NCI-H510A treated with DMSO at 0.1 percent for 48 hours (cell line): ENCODE measurements around the gene MRPL10.

ENCODE experiments used
- DNase-seq: peaks from one replicate; lab custom pipeline; 2025; lab: John Stamatoyannopoulos, UW

MRPL10 gene

GRCh38 chr17:47812146-47812920 is 19.0 kb downstream of the MRPL10 start:
- no peak for DNase-seq

- no peak for DNase-seq
These were observed 19.6 kb downstream of the MRPL10 start for GRCh38 chr17:47811709-47812108.

DNA sequence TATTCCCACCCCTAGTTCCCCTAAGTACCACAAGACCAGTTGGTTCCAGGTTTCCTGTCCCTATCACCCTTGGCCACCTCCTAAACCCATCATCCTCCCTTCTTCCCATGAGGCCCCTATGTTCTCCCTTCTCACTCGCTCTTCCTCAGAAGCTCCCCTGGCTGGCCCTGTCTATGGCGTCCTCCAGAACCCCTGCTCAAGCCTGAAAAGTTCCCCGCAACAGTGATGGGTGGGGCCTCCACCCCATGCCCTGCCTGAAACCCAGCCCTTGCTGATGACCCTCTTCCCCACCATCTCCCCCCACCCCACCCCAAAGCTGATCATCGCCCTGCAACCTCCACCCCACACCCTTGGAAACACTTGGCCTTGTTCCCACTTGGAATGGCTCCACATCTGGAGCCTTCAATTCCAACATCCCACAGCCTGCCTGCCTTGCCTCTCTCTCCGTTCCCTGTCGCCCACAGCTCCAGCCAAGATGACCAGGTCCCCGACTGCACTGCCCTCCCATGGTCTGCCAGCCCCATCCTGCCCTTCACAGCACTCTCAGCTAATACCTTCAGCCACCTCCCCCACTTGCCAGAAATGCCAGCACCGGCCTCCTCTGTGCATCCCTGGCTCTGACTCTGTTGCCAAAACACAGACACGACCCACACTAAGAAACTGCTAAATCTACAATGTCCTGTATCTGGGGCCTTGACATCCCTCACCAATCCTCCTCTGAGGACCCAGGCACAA is 20.3 kb downstream of the MRPL10 start:
- DNase-seq = no peak

GRCh38 chr17:47810200-47810821 is 21.0 kb downstream of the MRPL10 start:
- no peak for DNase-seq

DNA sequence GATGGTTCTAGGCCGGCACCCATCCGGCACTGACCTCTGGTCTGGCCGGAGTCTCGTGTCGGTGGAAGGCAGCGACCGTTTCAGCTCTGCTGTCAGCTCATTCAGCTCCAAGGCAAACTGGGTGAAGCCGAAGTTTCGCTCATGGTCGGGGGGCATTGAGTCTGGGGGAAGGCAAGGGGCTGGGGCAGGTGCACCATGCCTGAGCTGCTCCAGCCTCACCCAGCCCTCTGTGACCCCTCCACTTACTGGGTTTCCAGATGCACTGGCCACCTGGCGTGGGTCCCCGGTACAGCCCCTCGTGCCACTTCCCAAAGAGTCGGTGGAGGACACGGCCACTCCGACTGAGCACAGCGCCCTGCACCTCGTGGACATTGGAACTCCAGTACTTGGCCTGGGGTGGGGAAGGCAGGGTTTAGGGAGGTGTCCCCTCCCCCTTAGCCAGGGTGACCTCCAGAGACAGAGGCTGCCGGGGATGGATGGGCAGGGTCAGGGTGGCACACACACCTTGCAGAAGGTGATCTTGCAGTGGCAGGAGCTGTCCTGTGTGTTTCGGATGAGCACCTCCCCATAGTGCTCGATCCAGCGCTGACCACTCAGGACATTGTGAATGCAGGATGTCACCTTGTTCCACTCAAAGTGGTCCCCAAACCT is 22.4 kb downstream of the MRPL10 start:
- DNase-seq = no peak

GRCh38 chr17:47808036-47808829 is 23.1 kb downstream of the MRPL10 start:
- DNase-seq = no peak

DNA sequence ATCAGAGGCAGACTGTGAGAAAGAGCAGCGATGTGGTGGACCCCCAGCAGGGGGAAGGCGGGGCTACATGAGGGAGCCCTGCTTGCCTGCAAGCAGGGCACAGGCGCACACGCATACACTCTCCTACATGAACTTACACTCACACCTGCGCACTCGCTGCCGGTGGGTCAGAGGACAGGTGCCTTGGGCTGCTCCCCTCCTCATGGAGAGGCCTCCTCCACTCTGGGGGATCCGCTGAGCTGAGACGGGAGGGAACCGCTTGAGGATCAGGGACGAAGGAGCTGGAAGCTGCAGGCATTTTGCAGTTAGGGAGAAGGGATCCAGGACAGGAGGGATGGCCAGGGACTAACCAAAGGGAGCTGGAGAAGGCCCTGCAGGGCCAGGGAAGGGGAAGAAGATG is 23.9 kb downstream of the MRPL10 start:
- DNase-seq = no peak

GRCh38 chr17:47806913-47807255 is 24.5 kb downstream of the MRPL10 start:
- DNase-seq = no peak

DNA sequence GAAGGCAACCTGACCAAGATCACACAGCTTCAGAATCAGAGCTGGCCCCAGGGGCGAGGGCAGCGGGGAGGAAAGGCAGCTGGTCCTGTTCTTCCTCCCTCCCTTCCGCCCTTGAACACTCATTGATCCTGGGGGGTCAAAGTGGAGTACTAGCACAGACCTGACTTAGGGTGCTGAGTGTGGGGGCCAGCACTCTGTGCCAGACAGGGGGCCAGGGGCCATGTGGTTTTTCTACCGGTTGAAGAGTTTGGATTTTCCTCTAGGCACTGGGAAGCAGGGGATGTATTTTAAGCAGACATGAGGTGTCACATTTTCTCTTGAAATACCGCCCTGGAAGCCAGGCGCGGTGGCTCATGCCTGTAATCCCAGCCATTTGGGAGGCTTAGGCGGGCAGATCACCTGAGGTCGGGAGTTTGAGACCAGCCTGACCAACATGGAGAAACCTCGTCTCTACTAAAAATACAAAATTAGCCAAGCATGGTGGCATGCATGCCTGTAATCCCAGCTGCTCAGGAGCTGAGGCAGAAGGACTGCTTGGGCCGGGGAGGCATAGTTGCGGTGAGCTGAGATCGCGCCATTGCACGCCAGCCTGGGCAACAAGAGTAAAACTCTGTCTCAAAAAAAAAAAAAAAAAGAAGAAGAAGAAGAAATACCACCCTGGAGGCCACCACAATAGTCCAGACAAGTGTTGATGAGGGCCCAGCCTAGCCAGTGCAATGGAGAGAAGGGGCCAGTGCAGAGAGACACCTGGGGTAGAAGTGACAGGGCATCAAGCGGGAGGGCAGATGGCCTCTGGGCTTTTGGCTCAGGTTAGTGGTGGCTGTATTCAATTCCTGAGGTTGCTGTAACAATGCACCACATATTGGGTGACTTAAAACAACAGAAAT is 25.1 kb downstream of the MRPL10 start:
- DNase-seq = no peak

GRCh38 chr17:47804461-47804860 is 26.9 kb downstream of the MRPL10 start:
- no peak for DNase-seq

GRCh38 chr17:47803751-47804150 is 27.6 kb downstream of the MRPL10 start:
- DNase-seq = no peak

GRCh38 chr17:47803201-47803600 is 28.1 kb downstream of the MRPL10 start:
- DNase-seq = no peak

DNA sequence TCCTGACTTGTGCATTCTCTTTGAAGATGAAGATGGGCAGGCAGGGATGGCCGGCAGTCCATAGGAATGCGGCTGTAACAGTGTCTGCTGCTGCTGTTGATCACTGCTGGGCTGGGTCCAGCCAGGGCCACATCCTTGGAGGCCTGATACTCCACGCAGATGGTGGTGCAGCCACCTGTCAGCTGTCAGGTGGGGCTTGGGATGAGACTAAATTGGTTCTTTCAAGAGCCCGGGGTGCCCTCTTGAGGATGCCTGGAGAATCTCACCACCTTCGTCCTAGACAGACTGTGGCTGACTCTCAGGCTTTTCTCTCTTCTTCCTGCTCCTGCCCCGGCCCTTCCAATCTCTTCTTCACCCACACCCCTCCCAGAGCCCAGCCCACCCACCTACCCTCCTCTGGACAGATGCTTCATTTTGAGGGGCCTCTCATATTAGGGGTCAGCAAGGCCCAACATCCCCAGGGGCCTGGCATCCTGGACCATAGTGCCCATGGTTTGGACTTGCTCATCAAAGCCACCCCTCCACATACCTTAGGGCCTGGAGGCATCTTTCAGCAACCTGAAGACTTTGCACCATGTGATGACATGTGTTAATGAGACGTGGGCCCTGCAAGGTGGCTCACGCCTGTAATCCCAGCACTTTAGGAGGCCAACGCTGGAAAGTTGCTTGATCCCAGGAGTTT is 28.9 kb downstream of the MRPL10 start:
- peak; percentile 89 for DNase-seq

DNA sequence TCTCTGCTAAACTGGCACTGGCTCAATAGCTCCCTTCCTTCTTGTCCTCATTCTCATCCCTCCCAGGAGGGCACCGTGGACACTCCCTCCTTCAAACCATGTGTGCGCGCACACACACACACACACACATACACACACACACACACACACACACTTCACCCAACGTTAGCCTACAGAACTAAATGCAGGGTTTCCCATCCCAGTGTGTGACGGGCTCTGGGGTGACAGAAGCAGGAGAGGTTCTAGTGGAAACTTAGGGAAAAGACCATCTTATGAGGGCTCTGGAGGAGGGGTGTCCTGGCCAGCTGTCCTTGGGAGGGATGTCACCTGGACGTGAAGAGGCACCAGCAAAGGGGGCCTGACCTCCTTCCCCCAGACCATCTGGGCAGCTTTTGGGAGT is 29.4 kb downstream of the MRPL10 start:
- DNase-seq = no peak

DNA sequence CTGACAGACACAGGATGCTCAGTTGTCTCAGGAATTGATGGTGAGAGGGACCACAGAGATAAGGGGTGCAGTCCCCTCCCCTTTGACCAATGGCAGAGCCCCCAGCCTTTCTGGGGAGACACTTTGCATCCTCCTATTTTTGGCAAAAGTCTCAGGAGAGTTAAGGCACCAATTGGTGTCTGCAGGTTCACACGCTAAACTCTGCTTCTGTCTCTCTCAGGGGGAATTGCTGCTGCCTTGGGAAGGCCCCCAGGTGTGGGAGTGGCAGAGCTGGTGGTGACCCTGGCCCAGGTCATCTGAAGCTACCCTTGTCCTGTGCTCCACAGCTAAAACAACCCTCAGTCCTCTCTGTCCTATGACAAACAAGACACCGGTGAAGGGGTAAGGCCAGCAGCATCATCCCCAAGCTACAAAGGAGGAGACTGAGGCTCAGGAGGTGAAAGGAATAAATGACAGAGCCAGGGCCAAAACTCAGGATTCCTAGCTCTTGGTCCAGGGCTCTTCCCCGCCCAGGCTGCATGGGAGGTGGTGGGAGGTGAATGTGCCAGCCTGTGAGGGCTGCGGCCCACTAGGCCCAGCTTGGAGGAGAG is 30.1 kb downstream of the MRPL10 start:
- DNase-seq = no peak

DNA sequence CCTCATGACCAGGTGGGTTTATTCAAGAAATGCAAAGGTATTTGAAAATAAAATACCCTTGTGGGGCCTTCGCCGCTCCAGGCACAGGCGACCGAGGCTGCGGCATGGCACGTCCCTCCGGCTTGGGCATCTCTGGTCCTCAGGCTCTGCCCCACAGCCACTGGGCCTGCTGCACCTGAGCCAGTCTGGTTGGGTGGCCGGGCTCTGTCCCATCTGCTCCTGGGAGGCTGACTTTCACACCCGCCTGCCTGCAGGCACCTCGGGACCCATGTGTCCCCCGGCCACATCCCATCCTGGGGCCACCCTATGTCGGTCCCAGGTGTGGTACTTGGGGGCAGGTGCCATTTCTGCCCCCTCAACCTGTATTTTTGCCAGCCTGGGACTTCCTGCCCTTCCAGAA is 30.7 kb downstream of the MRPL10 start:
- no peak for DNase-seq

DNA sequence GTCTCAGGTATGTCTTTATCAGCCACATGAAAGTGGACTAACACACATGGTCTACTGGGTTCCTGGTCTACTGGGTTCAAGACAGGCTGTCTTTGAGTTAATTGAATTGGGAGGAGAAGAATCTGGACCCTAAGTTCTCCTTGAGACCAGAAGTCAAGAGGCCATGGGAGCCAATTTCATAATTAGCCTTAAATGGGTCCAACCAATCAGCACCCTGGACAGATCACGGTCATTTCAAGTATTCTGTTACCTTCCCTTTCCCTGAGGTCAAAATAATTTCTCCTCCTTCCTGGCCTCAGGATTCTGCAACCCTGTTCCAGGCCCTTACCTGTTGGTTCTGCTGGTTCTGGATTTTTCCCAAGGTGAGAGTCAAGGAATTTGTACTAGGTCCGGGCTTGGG is 33.5 kb downstream of the MRPL10 start:
- DNase-seq = no peak

GRCh38 chr17:47792979-47793378 is 38.4 kb downstream of the MRPL10 start:
- no peak for DNase-seq

DNA sequence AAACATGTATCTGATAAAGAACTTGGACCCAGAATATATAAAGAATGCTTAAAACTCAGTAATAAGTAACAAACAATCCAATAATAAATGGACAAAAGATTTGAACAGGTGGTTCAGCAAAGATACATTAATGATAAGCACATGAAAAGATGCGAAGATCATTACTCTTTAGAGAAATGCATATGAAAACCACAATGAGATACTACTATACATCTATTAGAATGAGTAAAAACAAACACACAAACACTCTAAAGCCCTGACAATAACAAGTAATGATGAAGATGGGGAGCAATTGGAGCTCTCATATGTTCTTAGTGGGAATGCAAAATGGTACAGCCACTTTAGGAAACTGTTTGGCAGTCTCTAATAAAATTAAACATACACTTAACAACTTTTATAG is 38.9 kb downstream of the MRPL10 start:
- DNase-seq = no peak

DNA sequence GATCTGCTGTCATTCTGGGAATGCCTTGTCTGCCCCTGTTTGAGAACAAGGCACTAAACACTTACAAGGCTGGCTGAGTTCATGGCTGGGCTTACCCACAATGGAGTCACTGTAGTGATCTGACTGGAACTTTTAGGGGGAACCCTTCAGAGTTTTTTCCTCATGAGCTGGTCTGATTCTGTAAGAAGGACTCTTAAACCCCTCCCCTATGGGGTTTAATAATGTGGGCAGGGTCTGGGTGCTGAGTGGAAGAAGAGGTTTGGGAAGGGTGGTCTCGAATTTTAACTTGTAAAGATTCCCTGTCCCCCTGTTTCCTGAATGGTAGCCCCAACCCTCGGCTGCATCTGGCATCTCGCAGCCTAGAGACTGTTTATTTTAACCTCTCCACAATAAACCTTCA is 40.3 kb downstream of the MRPL10 start:
- DNase-seq = no peak
